NOMO-1 treated with DMSO at 0.1 percent for 48 hours (cell line): ENCODE measurements around the gene CHRNA9.

ENCODE experiments used
- DNase-seq: peaks from one replicate; lab custom pipeline; 2025; ENCODE audit not compliant: unreplicated experiment; lab: John Stamatoyannopoulos, UW

Gene CHRNA9

DNA sequence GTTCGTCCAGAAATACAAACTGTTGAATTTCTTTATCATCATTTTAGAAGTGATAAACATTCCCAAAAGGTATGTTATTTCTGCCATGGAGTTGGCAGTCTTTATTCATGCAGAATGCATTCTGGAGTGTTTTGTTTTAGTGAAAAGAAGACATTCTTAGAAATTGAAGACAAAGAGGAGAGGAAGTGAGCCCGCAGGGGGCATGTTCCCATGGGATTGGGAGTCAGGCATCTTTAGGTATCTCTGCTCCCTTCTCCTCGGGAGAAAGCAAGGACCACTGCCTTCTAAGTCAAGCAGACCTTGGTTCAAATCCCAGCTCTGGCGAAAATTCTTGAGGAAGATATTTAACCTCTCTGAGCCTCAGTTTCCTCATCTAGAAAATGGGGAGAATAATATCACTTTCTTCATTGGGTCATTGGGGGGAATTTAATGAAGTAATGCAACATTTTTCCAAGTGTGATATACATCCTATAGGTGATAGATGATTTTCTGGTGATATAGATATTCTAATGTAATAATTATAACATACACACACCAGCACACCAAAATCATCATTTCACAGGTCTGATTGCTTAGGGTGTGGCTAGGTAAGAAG lies 26.5 kb upstream of the CHRNA9 start:
- no peak for DNase-seq

DNA sequence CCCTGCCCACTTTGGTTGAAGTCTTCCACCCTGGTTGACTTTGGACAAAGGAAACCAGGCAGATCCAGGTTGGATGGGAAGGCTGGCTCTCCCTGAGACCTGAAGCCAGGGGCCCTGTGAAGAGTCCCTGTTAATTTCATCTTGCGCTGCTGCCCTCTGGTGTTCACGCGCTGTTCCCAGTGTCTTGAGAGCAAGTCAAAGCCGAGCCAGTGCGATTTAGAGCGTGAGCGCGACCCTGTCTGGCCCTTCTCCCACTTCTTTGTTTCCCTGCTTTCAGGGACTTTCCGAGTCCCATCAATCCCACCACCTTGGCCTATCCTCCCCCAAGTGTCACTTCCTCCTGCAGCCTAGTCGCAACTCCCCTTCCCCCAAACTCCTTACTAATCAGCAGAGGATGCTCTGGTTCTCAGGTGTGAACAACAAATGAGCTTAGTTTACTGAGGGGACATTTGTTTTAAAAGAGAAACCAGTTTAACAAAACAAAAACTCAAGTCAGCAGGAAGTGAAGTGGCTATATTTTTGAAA lies 25.8 kb upstream of the CHRNA9 start:
- no peak for DNase-seq

DNA sequence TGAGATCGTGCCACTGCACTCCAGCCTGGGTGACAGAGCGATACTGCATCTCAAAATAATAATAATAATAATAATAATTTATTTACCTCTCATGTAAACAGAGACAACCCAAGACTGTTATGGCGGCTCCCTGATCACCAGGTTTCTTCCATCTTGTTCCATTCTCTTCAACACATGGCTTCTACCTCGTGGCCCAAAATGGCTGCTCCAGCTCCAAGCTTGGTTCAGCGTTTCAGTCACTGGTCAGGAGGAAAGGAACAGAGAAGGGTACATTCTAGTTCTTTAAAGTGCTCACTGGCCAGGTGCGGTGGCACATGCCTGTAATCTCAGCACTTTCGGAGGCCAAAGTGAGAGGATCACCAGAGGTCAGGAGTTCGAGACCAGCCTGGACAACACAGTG lies 24.9 kb upstream of the CHRNA9 start:
- no peak for DNase-seq

GRCh38 chr4:40311811-40312346 lies 23.3 kb upstream of the CHRNA9 start:
- DNase-seq: no peak

GRCh38 chr4:40314951-40315350 lies 20.2 kb upstream of the CHRNA9 start:
- no peak for DNase-seq

DNA sequence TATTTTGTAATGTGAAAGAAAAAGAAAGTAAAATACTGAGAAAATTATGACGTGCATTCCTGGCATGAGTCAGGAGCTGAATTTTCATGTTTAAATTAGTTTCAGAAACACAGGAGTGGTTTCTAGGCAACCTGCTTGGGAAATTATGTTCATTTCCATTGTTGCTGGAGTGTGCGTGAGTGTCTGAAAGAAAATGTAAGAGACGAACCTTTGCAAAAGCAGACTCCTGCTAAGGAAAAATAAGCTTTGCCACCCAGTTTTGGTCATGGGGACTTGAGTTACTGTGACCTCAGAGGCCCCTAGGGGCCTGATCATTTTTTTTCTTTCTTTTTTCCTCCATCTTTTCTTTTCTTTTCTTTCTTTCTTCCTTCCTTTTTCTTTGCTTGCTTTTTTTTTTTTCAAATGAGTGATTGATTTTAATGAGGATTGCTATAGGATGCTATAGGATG lies 18.8 kb upstream of the CHRNA9 start:
- DNase-seq: no peak

GRCh38 chr4:40316782-40317635 lies 18.1 kb upstream of the CHRNA9 start:
- DNase-seq: no peak

DNA sequence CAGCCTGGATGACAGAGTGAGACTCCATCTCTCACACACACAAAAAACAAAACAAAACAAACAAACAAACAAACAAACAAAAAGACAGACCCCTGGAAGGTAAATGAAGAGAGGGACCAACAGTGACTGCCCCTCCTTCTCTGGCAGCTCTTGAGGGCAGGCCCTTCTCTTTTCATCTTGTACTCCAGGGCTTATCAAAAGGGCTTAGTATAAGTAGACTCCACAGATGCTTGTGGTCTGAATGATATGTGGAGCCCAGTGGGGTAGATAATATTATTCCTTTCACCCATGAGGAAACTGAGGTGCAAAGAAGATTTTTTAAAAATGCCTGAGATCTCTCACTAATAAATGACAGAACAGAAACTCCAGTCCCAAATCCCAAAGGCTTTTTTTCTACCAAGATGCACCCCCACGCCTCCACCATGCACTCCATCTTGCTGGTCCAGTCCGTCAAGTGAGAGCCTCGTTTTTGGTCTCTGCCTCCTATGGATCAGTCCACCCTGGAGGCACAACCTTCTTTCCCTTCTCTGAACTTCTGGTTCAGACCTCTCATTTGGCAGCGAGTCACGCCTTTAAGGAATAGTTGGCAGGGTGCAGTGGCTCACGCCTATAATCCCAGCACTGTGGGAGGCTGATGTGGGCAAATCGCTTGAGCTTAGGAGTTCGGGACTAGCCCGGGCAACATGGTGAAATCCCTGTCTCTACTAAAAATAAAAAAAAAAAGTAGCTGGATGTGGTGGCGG lies 17.0 kb upstream of the CHRNA9 start:
- DNase-seq: no peak

GRCh38 chr4:40321574-40322275 lies 13.4 kb upstream of the CHRNA9 start:
- peak; percentile 33 for DNase-seq

DNA sequence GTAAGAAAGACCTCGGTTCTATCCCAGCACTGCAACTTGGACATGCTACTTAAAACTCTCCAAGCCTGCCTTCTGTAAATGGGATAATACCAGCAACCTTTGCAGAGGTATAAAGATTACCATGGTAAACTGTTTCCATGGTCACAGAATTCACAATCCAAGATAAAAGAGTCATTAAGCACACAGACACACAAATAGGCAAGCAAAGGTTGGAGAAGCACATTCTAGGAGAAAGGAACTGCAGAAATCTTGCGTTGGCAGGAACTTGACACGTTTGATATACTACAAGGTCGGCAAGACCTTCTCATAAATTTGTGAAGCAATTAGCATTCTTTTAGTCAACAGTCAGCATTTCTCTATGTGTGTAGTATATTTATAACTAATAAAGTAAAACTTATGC lies 12.3 kb upstream of the CHRNA9 start:
- DNase-seq: peak; percentile 46

DNA sequence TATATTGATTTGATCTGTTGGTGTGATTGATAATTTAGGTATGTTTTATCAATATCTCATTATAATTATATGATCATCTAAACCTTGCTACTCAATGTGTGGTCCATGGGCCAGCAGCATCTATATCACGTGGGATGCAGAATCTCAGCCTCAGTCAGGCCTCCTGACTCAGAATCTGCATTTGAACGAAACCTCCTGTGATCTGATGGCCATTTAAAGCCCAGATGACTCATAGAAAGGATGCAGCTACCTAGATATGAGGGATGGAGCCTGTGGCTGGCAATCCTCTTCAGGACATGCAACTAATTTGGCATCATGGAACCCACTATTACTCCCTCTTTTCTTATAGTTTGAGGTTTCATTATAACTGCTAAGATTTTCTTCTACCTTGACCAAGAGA lies 11.3 kb upstream of the CHRNA9 start:
- DNase-seq: no peak

GRCh38 chr4:40325406-40326019 lies 9.6 kb upstream of the CHRNA9 start:
- peak; percentile 78 for DNase-seq

- peak; percentile 96 for DNase-seq
Observed at GRCh38 chr4:40327340-40327739, 7.8 kb upstream of the CHRNA9 start.

DNA sequence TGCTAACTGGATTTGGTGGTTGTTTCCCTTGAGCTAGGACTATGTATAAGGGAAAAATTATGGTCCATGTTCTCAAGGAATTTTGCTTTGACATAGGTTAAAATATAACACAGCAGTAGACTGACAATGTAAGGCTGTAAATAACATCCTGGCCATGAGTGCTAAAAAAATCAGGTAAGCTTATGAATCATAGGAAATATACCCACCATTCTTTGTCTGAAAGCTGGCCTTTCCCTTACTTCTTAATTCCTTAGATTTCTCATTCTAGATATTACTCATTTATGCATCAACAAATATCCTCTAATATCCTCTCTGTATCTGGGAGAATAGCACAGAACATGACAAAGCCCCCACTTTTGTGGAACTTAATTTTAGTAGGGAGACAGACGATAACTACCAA lies 6.8 kb upstream of the CHRNA9 start:
- DNase-seq: no peak

DNA sequence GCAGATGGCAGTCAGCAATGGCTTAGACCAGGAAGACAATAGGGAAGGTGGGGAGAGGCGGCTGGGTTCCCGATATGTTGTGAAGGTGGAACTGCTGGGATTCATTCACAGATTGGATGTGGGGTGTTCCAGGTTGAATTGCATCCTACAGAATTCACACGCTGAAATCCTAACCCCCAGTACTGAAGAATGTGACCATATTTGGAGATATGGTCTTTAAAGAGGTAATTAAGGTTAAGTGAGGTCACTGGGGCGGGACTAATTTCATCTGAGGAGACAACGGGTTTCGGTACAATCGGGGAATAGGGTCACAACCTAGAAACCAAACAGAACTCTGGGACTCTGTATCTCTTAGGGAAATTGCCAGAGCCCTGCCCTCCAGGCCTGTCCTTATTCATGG lies 5.3 kb upstream of the CHRNA9 start:
- DNase-seq: no peak

GRCh38 chr4:40330536-40330935 lies 4.6 kb upstream of the CHRNA9 start:
- no peak for DNase-seq

- DNase-seq: no peak
Observed at GRCh38 chr4:40331101-40331745, 3.9 kb upstream of the CHRNA9 start.

GRCh38 chr4:40331961-40332360 lies 3.2 kb upstream of the CHRNA9 start:
- DNase-seq: no peak

DNA sequence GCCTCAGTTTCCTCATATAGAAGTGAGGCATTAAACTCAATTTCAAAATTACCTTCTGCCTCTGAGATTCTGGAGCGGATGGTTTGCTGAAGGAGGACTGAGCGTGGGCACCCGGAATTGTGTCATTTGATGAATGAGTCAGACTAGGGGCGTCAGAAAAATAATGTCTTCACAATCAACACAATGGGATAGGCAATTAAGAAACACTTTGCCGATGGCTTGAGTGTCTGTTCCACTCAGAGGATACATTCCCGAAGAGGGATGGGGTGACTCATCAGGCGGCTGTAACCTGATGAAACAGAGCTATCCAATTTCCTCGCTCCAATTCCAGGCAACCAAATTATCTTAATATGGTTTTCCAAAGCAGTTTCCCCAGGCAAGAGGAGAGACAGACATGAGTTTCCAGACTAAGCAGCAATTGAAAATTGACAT lies 1.2 kb upstream of the CHRNA9 start:
- DNase-seq: no peak

- DNase-seq: no peak
Observed at GRCh38 chr4:40335525-40335894, 377 bp downstream of the CHRNA9 start.
